Trophoblast cell (in vitro differentiated cells and primary cell): ENCODE measurements around the gene ATM.
A peak's percentile ranks its signal among the peaks of the same experiment; 100 is the strongest.

Experiments
- DNase-seq, 2 donors: peaks; one replicate each; pipeline ENCODE4 v3.0.0-alpha.2; 2016
- H2AFZ ChIP-seq: 2 replicates; pipeline ENCODE4 v1.6.1; 2013; ENCODE audit warnings: low read length, moderate library complexity, mild to moderate bottlenecking; ENCODE audit not compliant: insufficient read depth, poor library complexity
- H2AK5ac ChIP-seq: 2 replicates; pipeline ENCODE4 v1.6.1; 2013; ENCODE audit warnings: mild to moderate bottlenecking, low read length
- H2BK120ac ChIP-seq: 2 replicates; pipeline ENCODE4 v1.6.1; 2013; ENCODE audit warnings: low read length, mild to moderate bottlenecking, moderate library complexity; ENCODE audit not compliant: insufficient read depth, poor library complexity
- H2BK12ac ChIP-seq: 2 replicates; pipeline ENCODE4 v1.6.1; 2013; ENCODE audit warnings: mild to moderate bottlenecking, low read length, moderate library complexity
- H2BK5ac ChIP-seq: 2 replicates; pipeline ENCODE4 v1.6.1; 2013; ENCODE audit warnings: low read length, low read depth, moderate library complexity, mild to moderate bottlenecking; ENCODE audit not compliant: poor library complexity
- H3K14ac ChIP-seq: 2 replicates; pipeline ENCODE4 v1.6.1; 2013; ENCODE audit warnings: mild to moderate bottlenecking, low read length
- H3K18ac ChIP-seq: 2 replicates; pipeline ENCODE4 v1.6.1; 2013; ENCODE audit warnings: mild to moderate bottlenecking, low read length
- H3K23ac ChIP-seq: 2 replicates; pipeline ENCODE4 v1.6.1; 2013; ENCODE audit warnings: low read length
- H3K27ac ChIP-seq: 2 replicates; pipeline ENCODE4 v1.5.1; 2013; ENCODE audit warnings: low read depth, mild to moderate bottlenecking, inconsistent platforms, low read length, moderate library complexity
- H3K27me3 ChIP-seq: 2 replicates; pipeline ENCODE4 v1.6.1; 2013; ENCODE audit warnings: inconsistent platforms, mild to moderate bottlenecking, low read length, moderate library complexity; ENCODE audit not compliant: insufficient read depth
- H3K36me3 ChIP-seq, 2 experiments: 1 replicate in 1 of 2; 2 replicates in 1 of 2; pipeline ENCODE4 v1.6.1; 2013; ENCODE audit warnings: low read length in 2 of 2, mild to moderate bottlenecking in 2 of 2, moderate library complexity in 1 of 2; ENCODE audit not compliant: insufficient read depth in 2 of 2, control insufficient read depth in 1 of 2
- H3K4ac ChIP-seq: 2 replicates; pipeline ENCODE4 v1.6.1; 2013; ENCODE audit warnings: low read depth, mild to moderate bottlenecking, low read length, moderate library complexity
- H3K4me1 ChIP-seq, 2 experiments: 1 replicate in 1 of 2; 2 replicates in 1 of 2; pipeline ENCODE4 v1.6.1; 2013; ENCODE audit warnings: low read length in 2 of 2, mild to moderate bottlenecking in 2 of 2, moderate library complexity in 1 of 2; ENCODE audit not compliant: insufficient read depth in 2 of 2, control insufficient read depth in 1 of 2
- H3K4me2 ChIP-seq: 2 replicates; pipeline ENCODE4 v1.6.1; 2013; ENCODE audit warnings: inconsistent platforms, mild to moderate bottlenecking, low read length, moderate library complexity
- H3K4me3 ChIP-seq: 2 replicates; pipeline ENCODE4 v1.5.1; 2013; ENCODE audit warnings: mild to moderate bottlenecking, low read depth, low read length, inconsistent platforms
- H3K79me1 ChIP-seq: one replicate; pipeline ENCODE4 v1.6.1; 2013; ENCODE audit warnings: low read length
- H3K79me2 ChIP-seq: 2 replicates; pipeline ENCODE4 v1.6.1; 2013; ENCODE audit warnings: low read length, mild to moderate bottlenecking; ENCODE audit not compliant: control insufficient read depth, insufficient read depth, poor library complexity
- H3K9ac ChIP-seq: 2 replicates; pipeline ENCODE4 v1.6.1; 2013; ENCODE audit warnings: mild to moderate bottlenecking, low read length
- H3K9me3 ChIP-seq: 2 replicates; pipeline ENCODE4 v1.6.1; 2013; ENCODE audit warnings: low read depth, mild to moderate bottlenecking, control low read depth, inconsistent platforms, low read length; ENCODE audit not compliant: insufficient read depth
- H4K12ac ChIP-seq: 2 replicates; pipeline ENCODE4 v1.6.1; 2013; ENCODE audit warnings: low read depth, mild to moderate bottlenecking, low read length, moderate library complexity
- H4K8ac ChIP-seq: 2 replicates; pipeline ENCODE4 v1.6.1; 2013; ENCODE audit warnings: low read depth, mild to moderate bottlenecking, low read length, moderate library complexity
- H4K91ac ChIP-seq: one replicate; pipeline ENCODE4 v1.6.1; 2013; ENCODE audit warnings: low read depth, mild to moderate bottlenecking, low read length, moderate library complexity
- WGBS: extraction: QIAGEN DNeasy Blood & Tissue Kit; methylation state at CpG from one replicate; pipeline ENCODE4 v1.1.7; 2013; ENCODE audit warnings: missing lambda C conversion rate; ENCODE audit not compliant: insufficient read length, insufficient coverage; ENCODE audit errors: extremely low coverage; 5-methylcytosine and 5-hydroxymethylcytosine counted together

The ATM gene

GRCh38 chr11:108242422-108242821 lies 19.6 kb downstream of the ATM start:
- Histone ChIP-seq H3K9ac (no peak overlapping the region), H3K4me2 (no peak overlapping the region), H3K27ac (no peak overlapping the region), H3K36me3 (peaks cover 0 to 1% of the 10 kb centered on the region in 2 experiments), H3K18ac (no peak overlapping the region), H2BK5ac (no peak overlapping the region), H3K4ac (no peak overlapping the region), H2AFZ (no peak overlapping the region), H2BK120ac (no peak overlapping the region), H3K4me1 (no peaks in the 10 kb centered on the region), H4K91ac (no peak overlapping the region), H3K23ac (no peak overlapping the region), H3K14ac (no peak overlapping the region), H2BK12ac (no peak overlapping the region), H3K4me3 (no peak overlapping the region), H4K12ac (no peak overlapping the region), H3K9me3 (no peaks in the 10 kb centered on the region), H2AK5ac (no peak overlapping the region), H3K79me1 (no peaks in the 10 kb centered on the region), H3K27me3 (no peaks in the 10 kb centered on the region), H4K8ac (no peak overlapping the region), H3K79me2 (no peaks in the 10 kb centered on the region)
- no peak for DNase-seq
- WGBS = no CpG with 5 or more reads among the region's 2 CpGs

GRCh38 chr11:108246308-108246707 lies 23.4 kb downstream of the ATM start:
- Histone ChIP-seq H3K9ac (no peak overlapping the region), H3K23ac (no peak overlapping the region), H3K18ac (no peak overlapping the region), H4K8ac (no peak overlapping the region), H2BK12ac (no peak overlapping the region), H3K14ac (no peak overlapping the region), H2AFZ (no peak overlapping the region), H3K4me2 (no peak overlapping the region), H3K4me3 (no peak overlapping the region), H2BK5ac (no peak overlapping the region), H2AK5ac (no peak overlapping the region), H4K91ac (no peak overlapping the region), H3K9me3 (no peaks in the 10 kb centered on the region), H3K4me1 (no peaks in the 10 kb centered on the region), H3K36me3 (peaks cover 2 to 7% of the 10 kb centered on the region in 2 experiments), H3K27ac (no peak overlapping the region), H4K12ac (no peak overlapping the region), H3K27me3 (no peaks in the 10 kb centered on the region), H2BK120ac (no peak overlapping the region), H3K79me2 (no peaks in the 10 kb centered on the region), H3K4ac (no peak overlapping the region), H3K79me1 (no peaks in the 10 kb centered on the region)
- no CpG with 5 or more reads among the region's 3 CpGs for WGBS
- no peak for DNase-seq

DNA sequence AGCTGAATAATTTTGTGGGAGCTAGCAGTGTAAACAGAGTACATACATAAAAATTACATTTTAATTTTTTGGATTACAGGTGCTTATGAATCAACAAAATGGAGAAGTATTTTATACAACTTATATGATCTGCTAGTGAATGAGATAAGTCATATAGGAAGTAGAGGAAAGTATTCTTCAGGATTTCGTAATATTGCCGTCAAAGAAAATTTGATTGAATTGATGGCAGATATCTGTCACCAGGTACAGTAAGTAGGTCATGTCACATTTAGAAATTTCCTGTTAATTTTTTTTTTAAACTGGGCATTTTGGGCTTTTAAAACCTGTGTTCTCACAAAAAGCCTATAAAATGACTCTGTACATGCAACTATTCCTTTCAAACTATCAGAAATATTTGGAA lies 24.0 kb downstream of the ATM start:
- Histone ChIP-seq H4K12ac (no peak overlapping the region), H3K4ac (no peak overlapping the region), H3K23ac (no peak overlapping the region), H2BK120ac (no peak overlapping the region), H3K4me3 (no peak overlapping the region), H2AFZ (no peak overlapping the region), H3K79me2 (no peaks in the 10 kb centered on the region), H3K14ac (no peak overlapping the region), H4K8ac (no peak overlapping the region), H3K27ac (no peak overlapping the region), H3K9ac (no peak overlapping the region), H2AK5ac (no peak overlapping the region), H3K27me3 (no peaks in the 10 kb centered on the region), H3K4me1 (no peaks in the 10 kb centered on the region), H3K9me3 (no peaks in the 10 kb centered on the region), H3K4me2 (no peak overlapping the region), H3K36me3 (peaks cover 2 to 7% of the 10 kb centered on the region in 2 experiments), H2BK5ac (no peak overlapping the region), H3K18ac (no peak overlapping the region), H3K79me1 (no peaks in the 10 kb centered on the region), H2BK12ac (no peak overlapping the region), H4K91ac (no peak overlapping the region)
- DNase-seq = no peak
- WGBS = no CpG with 5 or more reads among the region's 2 CpGs

GRCh38 chr11:108253176-108253575 lies 30.3 kb downstream of the ATM start:
- Histone ChIP-seq H2AFZ (no peak overlapping the region), H3K14ac (no peak overlapping the region), H3K4ac (no peak overlapping the region), H3K27ac (no peak overlapping the region), H3K79me1 (no peaks in the 10 kb centered on the region), H3K4me2 (no peak overlapping the region), H3K18ac (no peak overlapping the region), H2BK5ac (no peak overlapping the region), H3K9ac (no peak overlapping the region), H3K23ac (no peak overlapping the region), H3K27me3 (no peaks in the 10 kb centered on the region), H3K4me3 (no peak overlapping the region), H3K4me1 (no peaks in the 10 kb centered on the region), H2BK12ac (no peak overlapping the region), H3K79me2 (no peaks in the 10 kb centered on the region), H4K8ac (no peak overlapping the region), H4K91ac (no peak overlapping the region), H3K36me3 (peaks cover 7 to 11% of the 10 kb centered on the region in 2 experiments), H2BK120ac (no peak overlapping the region), H2AK5ac (no peak overlapping the region), H3K9me3 (no peaks in the 10 kb centered on the region), H4K12ac (no peak overlapping the region)
- no CpG with 5 or more reads among the region's 1 CpG for WGBS
- peak; percentile 10 to 51 for DNase-seq
